ENCODE results near the gene WDR73.

GRCh38 chr15:84600331-84600686 lies 53.8 kb downstream of the WDR73 start:
- TF ChIP-seq CTCF (IDR thresholded peaks at IDR 0.05) (no peak), IRF3 (IDR thresholded peaks at IDR 0.05; ENCODE audit: low read depth, low read length) (no peak), PBX3 (IDR thresholded peaks at IDR 0.05) (no peak), ELF1 (IDR thresholded peaks at IDR 0.05) (no peak), TAF1 (IDR thresholded peaks at IDR 0.05; ENCODE audit: borderline replicate concordance, low read depth, low read length) (no peak), RAD21 (IDR thresholded peaks at IDR 0.05; ENCODE audit: low read length) (no peak), REST (IDR thresholded peaks at IDR 0.05; ENCODE audit: low read depth, low read length) (no peak), GATA2 (CRISPR knock-in tag; IDR thresholded peaks at IDR 0.05) (no peak), POLR2AphosphoS5 (IDR thresholded peaks at IDR 0.05; ENCODE audit: low read depth, low read length) (no peak), GABPA (IDR thresholded peaks at IDR 0.05; ENCODE audit: low read depth) (no peak), MXI1 (IDR thresholded peaks at IDR 0.05; ENCODE audit: low read depth, low read length) (peak; percentile 98), FOXM1 (IDR thresholded peaks at IDR 0.05; ENCODE audit: low read depth) (no peak), RFX5 (IDR thresholded peaks at IDR 0.05; ENCODE audit: low read length) (no peak), MAX (IDR thresholded peaks at IDR 0.05; ENCODE audit: low read depth) (peak; percentile 99)

All from SK-N-SH (cell line).